ENCODE measurements around the gene LYPLAL1.

- TF ChIP-seq, protein P1, sequence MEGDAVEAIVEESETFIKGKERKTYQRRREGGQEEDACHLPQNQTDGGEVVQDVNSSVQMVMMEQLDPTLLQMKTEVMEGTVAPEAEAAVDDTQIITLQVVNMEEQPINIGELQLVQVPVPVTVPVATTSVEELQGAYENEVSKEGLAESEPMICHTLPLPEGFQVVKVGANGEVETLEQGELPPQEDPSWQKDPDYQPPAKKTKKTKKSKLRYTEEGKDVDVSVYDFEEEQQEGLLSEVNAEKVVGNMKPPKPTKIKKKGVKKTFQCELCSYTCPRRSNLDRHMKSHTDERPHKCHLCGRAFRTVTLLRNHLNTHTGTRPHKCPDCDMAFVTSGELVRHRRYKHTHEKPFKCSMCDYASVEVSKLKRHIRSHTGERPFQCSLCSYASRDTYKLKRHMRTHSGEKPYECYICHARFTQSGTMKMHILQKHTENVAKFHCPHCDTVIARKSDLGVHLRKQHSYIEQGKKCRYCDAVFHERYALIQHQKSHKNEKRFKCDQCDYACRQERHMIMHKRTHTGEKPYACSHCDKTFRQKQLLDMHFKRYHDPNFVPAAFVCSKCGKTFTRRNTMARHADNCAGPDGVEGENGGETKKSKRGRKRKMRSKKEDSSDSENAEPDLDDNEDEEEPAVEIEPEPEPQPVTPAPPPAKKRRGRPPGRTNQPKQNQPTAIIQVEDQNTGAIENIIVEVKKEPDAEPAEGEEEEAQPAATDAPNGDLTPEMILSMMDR (IDR thresholded peaks at IDR 0.05; ENCODE audit: low read length), result no peak
- no peak for TF ChIP-seq EZH2 (IDR thresholded peaks at IDR 0.05; ENCODE audit: borderline replicate concordance, low read length)
Observed at GRCh38 chr1:219184337-219184736, 10.7 kb downstream of the LYPLAL1 start.

All from OCI-LY1 (cell line).